HEK293 (cell line): ENCODE measurements around the gene STC2.

Source experiments
- SP2 ChIP-seq: fragments of 450-650 bp; formaldehyde crosslinking; IDR thresholded peaks from 2 replicates; pipeline ENCODE4 v1.5.1; 2016; ENCODE audit warnings: missing biosample characterization, missing genetic modification characterization
- ZBTB20 ChIP-seq: fragments of 450-650 bp; formaldehyde crosslinking; IDR thresholded peaks from 2 replicates; pipeline ENCODE4 v1.5.1; 2016; ENCODE audit warnings: missing biosample characterization, missing genetic modification characterization

- TF ChIP-seq ZBTB20 (tag by site-specific recombination) (no peak), SP2 (no peak)
Observed at GRCh38 chr5:173325091-173325698, 3.0 kb downstream of the STC2 start.
